Measurements from ENCODE around the gene ADGRF5.

The ADGRF5 gene

GRCh38 chr6:46915866-46916265, 5.9 kb downstream of the ADGRF5 start:
- Mint-ChIP-seq H3K27ac (no peak overlapping the region), H3K4me1 (ENCODE audit: low read depth) (no peaks in the 10 kb centered on the region), H3K27me3 (peaks cover 8% of the 10 kb centered on the region), H3K4me3 (no peak overlapping the region), H3K36me3 (ENCODE audit: low read depth) (no peaks in the 10 kb centered on the region), H3K9me3 (no peaks in the 10 kb centered on the region)
- DNase-seq = no peak

GRCh38 chr6:46915380-46915779, 6.4 kb downstream of the ADGRF5 start:
- no peak for DNase-seq
- Mint-ChIP-seq H3K4me3 (no peak overlapping the region), H3K4me1 (ENCODE audit: low read depth) (no peaks in the 10 kb centered on the region), H3K27me3 (peaks cover 8% of the 10 kb centered on the region), H3K9me3 (no peaks in the 10 kb centered on the region), H3K27ac (no peak overlapping the region), H3K36me3 (ENCODE audit: low read depth) (no peaks in the 10 kb centered on the region)

- Mint-ChIP-seq H3K27ac (no peak overlapping the region), H3K4me1 (ENCODE audit: low read depth) (no peaks in the 10 kb centered on the region), H3K4me3 (no peak overlapping the region), H3K27me3 (peaks cover 8% of the 10 kb centered on the region), H3K36me3 (ENCODE audit: low read depth) (no peaks in the 10 kb centered on the region), H3K9me3 (no peaks in the 10 kb centered on the region)
- no peak for DNase-seq
Measured at GRCh38 chr6:46914279-46914810, 7.4 kb downstream of the ADGRF5 start.

GRCh38 chr6:46909371-46909770, 12.4 kb downstream of the ADGRF5 start:
- Mint-ChIP-seq H3K4me1 (ENCODE audit: low read depth) (no peaks in the 10 kb centered on the region), H3K4me3 (no peak overlapping the region), H3K27me3 (peaks cover 3% of the 10 kb centered on the region), H3K9me3 (no peaks in the 10 kb centered on the region), H3K36me3 (ENCODE audit: low read depth) (no peaks in the 10 kb centered on the region), H3K27ac (no peak overlapping the region)
- no peak for DNase-seq

GRCh38 chr6:46906776-46907175, 15.0 kb downstream of the ADGRF5 start:
- Mint-ChIP-seq H3K4me3 (no peak overlapping the region), H3K4me1 (ENCODE audit: low read depth) (no peaks in the 10 kb centered on the region)

GRCh38 chr6:46904117-46904516, 17.6 kb downstream of the ADGRF5 start:
- Mint-ChIP-seq H3K27ac (no peak overlapping the region), H3K4me3 (no peak overlapping the region)

More at GRCh38 chr6:46906776-46907175, 15.0 kb downstream of the ADGRF5 start:
- no peaks in the 10 kb centered on the region for H3K9me3 Mint-ChIP-seq
- no peak overlapping the region for H3K27ac Mint-ChIP-seq
- H3K36me3 Mint-ChIP-seq (ENCODE audit: low read depth) = no peaks in the 10 kb centered on the region
- DNase-seq = no peak
- H3K27me3 Mint-ChIP-seq = peaks cover 13% of the 10 kb centered on the region

GRCh38 chr6:46903175-46903574, 18.6 kb downstream of the ADGRF5 start:
- DNase-seq = no peak
- no peak overlapping the region for H3K4me3 Mint-ChIP-seq
- no peak overlapping the region for H3K27ac Mint-ChIP-seq
- H3K4me1 Mint-ChIP-seq (ENCODE audit: low read depth) = no peaks in the 10 kb centered on the region
- H3K36me3 Mint-ChIP-seq (ENCODE audit: low read depth) = no peaks in the 10 kb centered on the region
- peaks cover 28% of the 10 kb centered on the region for H3K27me3 Mint-ChIP-seq
- no peaks in the 10 kb centered on the region for H3K9me3 Mint-ChIP-seq

More at GRCh38 chr6:46904117-46904516, 17.6 kb downstream of the ADGRF5 start:
- Mint-ChIP-seq H3K9me3 (no peaks in the 10 kb centered on the region), H3K4me1 (ENCODE audit: low read depth) (no peaks in the 10 kb centered on the region), H3K36me3 (ENCODE audit: low read depth) (no peaks in the 10 kb centered on the region), H3K27me3 (peaks cover 24% of the 10 kb centered on the region)
- DNase-seq = no peak

- Mint-ChIP-seq H3K9me3 (no peaks in the 10 kb centered on the region), H3K4me3 (no peak overlapping the region), H3K27me3 (peaks cover 28% of the 10 kb centered on the region), H3K27ac (no peak overlapping the region), H3K4me1 (ENCODE audit: low read depth) (no peaks in the 10 kb centered on the region), H3K36me3 (ENCODE audit: low read depth) (no peaks in the 10 kb centered on the region)
- no peak for DNase-seq
Measured at GRCh38 chr6:46901882-46902314, 19.8 kb downstream of the ADGRF5 start.

- H3K4me3 Mint-ChIP-seq = no peak overlapping the region
- H3K36me3 Mint-ChIP-seq (ENCODE audit: low read depth) = no peaks in the 10 kb centered on the region
- peaks cover 30% of the 10 kb centered on the region for H3K27me3 Mint-ChIP-seq
- no peak overlapping the region for H3K27ac Mint-ChIP-seq
- H3K9me3 Mint-ChIP-seq = no peaks in the 10 kb centered on the region
- DNase-seq = no peak
- no peaks in the 10 kb centered on the region for H3K4me1 Mint-ChIP-seq (ENCODE audit: low read depth)
Measured at GRCh38 chr6:46900266-46900665, 21.5 kb downstream of the ADGRF5 start.

GRCh38 chr6:46899659-46900058, 22.1 kb downstream of the ADGRF5 start:
- no peaks in the 10 kb centered on the region for H3K36me3 Mint-ChIP-seq (ENCODE audit: low read depth)
- H3K27ac Mint-ChIP-seq = no peak overlapping the region
- no peaks in the 10 kb centered on the region for H3K9me3 Mint-ChIP-seq
- no peak for DNase-seq
- no peaks in the 10 kb centered on the region for H3K4me1 Mint-ChIP-seq (ENCODE audit: low read depth)
- H3K4me3 Mint-ChIP-seq = no peak overlapping the region
- H3K27me3 Mint-ChIP-seq = peaks cover 31% of the 10 kb centered on the region

GRCh38 chr6:46898006-46898405, 23.7 kb downstream of the ADGRF5 start:
- no peak for DNase-seq
- Mint-ChIP-seq H3K4me1 (ENCODE audit: low read depth) (no peaks in the 10 kb centered on the region), H3K4me3 (no peak overlapping the region), H3K36me3 (ENCODE audit: low read depth) (no peaks in the 10 kb centered on the region), H3K27me3 (peaks cover 31% of the 10 kb centered on the region), H3K27ac (no peak overlapping the region), H3K9me3 (no peaks in the 10 kb centered on the region)

GRCh38 chr6:46896871-46897270, 24.9 kb downstream of the ADGRF5 start:
- no peaks in the 10 kb centered on the region for H3K36me3 Mint-ChIP-seq (ENCODE audit: low read depth)
- DNase-seq = no peak
- no peak overlapping the region for H3K4me3 Mint-ChIP-seq
- H3K4me1 Mint-ChIP-seq (ENCODE audit: low read depth) = no peaks in the 10 kb centered on the region
- H3K27ac Mint-ChIP-seq = no peak overlapping the region
- H3K27me3 Mint-ChIP-seq = peaks cover 21% of the 10 kb centered on the region
- no peaks in the 10 kb centered on the region for H3K9me3 Mint-ChIP-seq

GRCh38 chr6:46895930-46896329, 25.8 kb downstream of the ADGRF5 start:
- Mint-ChIP-seq H3K27ac (no peak overlapping the region), H3K4me3 (no peak overlapping the region), H3K36me3 (ENCODE audit: low read depth) (no peaks in the 10 kb centered on the region), H3K9me3 (no peaks in the 10 kb centered on the region), H3K27me3 (peaks cover 12% of the 10 kb centered on the region), H3K4me1 (ENCODE audit: low read depth) (no peaks in the 10 kb centered on the region)
- no peak for DNase-seq

- Mint-ChIP-seq H3K4me1 (ENCODE audit: low read depth) (no peaks in the 10 kb centered on the region), H3K9me3 (no peaks in the 10 kb centered on the region), H3K36me3 (ENCODE audit: low read depth) (no peaks in the 10 kb centered on the region), H3K27ac (no peak overlapping the region), H3K4me3 (no peak overlapping the region), H3K27me3 (peaks cover 10% of the 10 kb centered on the region)
- DNase-seq = no peak
Measured at GRCh38 chr6:46894433-46894832, 27.3 kb downstream of the ADGRF5 start.

- Mint-ChIP-seq H3K4me3 (no peak overlapping the region), H3K27me3 (peaks cover 5% of the 10 kb centered on the region), H3K27ac (no peak overlapping the region), H3K36me3 (ENCODE audit: low read depth) (no peaks in the 10 kb centered on the region), H3K4me1 (ENCODE audit: low read depth) (no peaks in the 10 kb centered on the region), H3K9me3 (no peaks in the 10 kb centered on the region)
- DNase-seq = no peak
Measured at GRCh38 chr6:46893648-46894047, 28.1 kb downstream of the ADGRF5 start.

GRCh38 chr6:46891252-46891795, 30.4 kb downstream of the ADGRF5 start:
- peaks cover 5% of the 10 kb centered on the region for H3K27me3 Mint-ChIP-seq

More at GRCh38 chr6:46891252-46891795, 30.4 kb downstream of the ADGRF5 start:
- DNase-seq = no peak
- Mint-ChIP-seq H3K36me3 (ENCODE audit: low read depth) (no peaks in the 10 kb centered on the region), H3K4me3 (no peak overlapping the region), H3K4me1 (ENCODE audit: low read depth) (no peaks in the 10 kb centered on the region), H3K9me3 (no peaks in the 10 kb centered on the region), H3K27ac (no peak overlapping the region)

Data from activated T-cell treated with anti-CD3 and anti-CD28 coated beads, Interleukin-2, amount 50 U/mL, for 24 hours (primary cell).